Heart left ventricle (tissue), 16 donors: ENCODE measurements around the gene WNT3A. TPM values are rescaled to one million over a fixed set of nuclear protein-coding genes. Genes with fewer than 3 reads are reported as not detected.
A peak's percentile ranks its signal among the peaks of the same experiment; 100 is the strongest.

ENCODE experiments used
- ATAC-seq, 4 donors: fragments of 200-7000 bp; cut with Tn5 transposase; one replicate each; pipeline ENCODE4 v1.9.1; 2020 to 2022; ENCODE audit warnings: moderate library complexity in 4 of 4, mild to moderate bottlenecking in 3 of 4, moderate number of reproducible peaks in 1 of 4
- DNase-seq, 5 donors: peaks; one replicate each; pipeline ENCODE4 v3.0.0-alpha.2; 2020
- H3K27ac ChIP-seq, 12 donors: fragments of 200-600 bp; sonication (generic) in 4 of 12; one replicate each; pipeline versions ENCODE4 v1.5.0 to v1.8.0; 2016 to 2022; ENCODE audit warnings: mild to moderate bottlenecking in 2 of 12
- H3K27me3 ChIP-seq, 9 donors: fragments of 200-600 bp; sonication (generic) in 2 of 9; one replicate each; pipeline versions ENCODE4 v1.5.1 to v1.8.0; 2016 to 2022; ENCODE audit warnings: mild to moderate bottlenecking in 3 of 9
- H3K36me3 ChIP-seq, 9 donors: fragments of 200-600 bp; sonication (generic) in 2 of 9; one replicate each; pipeline versions ENCODE4 v1.5.0 to v1.8.0; 2018 to 2022; ENCODE audit warnings: mild to moderate bottlenecking in 2 of 9
- H3K4me1 ChIP-seq, 12 donors: fragments of 200-600 bp; sonication (generic) in 4 of 12; one replicate each; pipeline versions ENCODE4 v1.5.0 to v1.8.0; 2016 to 2022; ENCODE audit warnings: mild to moderate bottlenecking in 3 of 12
- H3K4me3 ChIP-seq, 12 donors: fragments of 200-600 bp; sonication (generic) in 4 of 12; one replicate each; pipeline versions ENCODE4 v1.5.0 to v1.8.0; 2017 to 2022; ENCODE audit warnings: mild to moderate bottlenecking in 9 of 12, moderate library complexity in 4 of 12
- H3K9me3 ChIP-seq, 12 donors: fragments of 200-600 bp; sonication (generic) in 4 of 12; one replicate each; pipeline versions ENCODE4 v1.5.0 to v1.8.0; 2016 to 2022; ENCODE audit warnings: mild to moderate bottlenecking in 1 of 12
- POLR2A ChIP-seq, 2 donors: fragments of 450-650 bp; IDR thresholded peaks; one replicate each; pipeline ENCODE4 v1.6.1; 2017; ENCODE audit warnings: antibody characterized with exemption in 2 of 2, mild to moderate bottlenecking in 2 of 2, moderate library complexity in 2 of 2
- WGBS, 4 donors: extraction: QIAGEN DNeasy Blood & Tissue Kit in 2 of 4; methylation state at CpG; one replicate each; pipeline versions ENCODE4 v1.1.5 to v1.1.7; 2013 to 2018; 5-methylcytosine and 5-hydroxymethylcytosine counted together
- intact Hi-C, 10 donors: fragments of 100-400 bp; cut with DNase I; formaldehyde crosslinking; loops; one replicate each; pipeline versions ENCODE4 v1.11.1 to v1.14.2; 2022
- polyA plus RNA-seq, 2 donors: library from polyadenylated mRNA; stranded (reverse); fragments of 200-250 nt; gene quantifications; one replicate each; pipeline ENCODE4 v1.2.3, GENCODE V29; 2013
- total RNA-seq, 9 donors: library from RNA; depleted of rRNA in 2 of 9; stranded (reverse); fragments of >200 nt in 2 of 9; fragmentation: NEBNext Ultra II Directional in 3 of 9; extraction: Animal tissue kit (Norgen Biotek cat#: 25700) in 3 of 9; gene quantifications; one replicate each; pipeline versions ENCODE4 v1.1.0 to v1.2.4, GENCODE V29; 2016 to 2023
- TF ChIP-seq, protein P1 (sequence below), 12 donors: fragments of 200-600 bp; sonication (generic) in 4 of 12; IDR thresholded peaks; one replicate each; pipeline versions ENCODE4 v1.5.0 to v1.8.0; 2018 to 2022; ENCODE audit warnings: antibody characterized with exemption in 12 of 12, mild to moderate bottlenecking in 5 of 12
- donor health status: ischemic (EF 13 %, LVEDD 7.1; RV severe dilation, severe dysfunction).
- donor health status: healthy with polysubstance abuse.
- donor health status: DM: no; HTN: yes; CAD: no.
- donor health status: DM: no; HTN: no; CAD: no.
- donor health status: ischemic (EF 25% LVEDD 6.9; RV normal size, moderate dysfunction).
- donor health status: ischemic (EF 25% LVEDD 5.7; RV mildly dilated, moderate dysfunction).
- donor health status: healthy.
- donor health status: DM: yes; HTN: yes; CAD: no.
- donor health status: ischemic (EF 35%, LVEDD 5.7; RV mildly dilated, moderate dysfunction).
- donor health status: nonischemic (EF 11% LVEDD 7.7; RV severe dilation, severe dysfunction).
- donor health status: DM: yes; HTN: yes; CAD: no.
- donor health status: PGD.
- donor health status: ischemic (EF 29% LVEDD 5.4; RV normal size, mild dysfunction).
- donor health status: nonischemic (EF 23%, LVEDD 6.1; RV moderate dilation, normal function).

The WNT3A gene
- total and polyA plus RNA-seq, 11 donors: not detected

- intact Hi-C loops: no loop called here
- Histone ChIP-seq H3K27ac (no peak overlapping the region), H3K27me3 (peaks cover 23 to 77% (median 59%) of the 10 kb centered on the region in 9 donors), H3K4me3 (no peak overlapping the region), H3K9me3 (no peaks in the 10 kb centered on the region), H3K36me3 (no peaks in the 10 kb centered on the region), H3K4me1 (peaks cover 0 to 5% (median 0%) of the 10 kb centered on the region in 12 donors)
- DNase-seq (peak in 1 of 5 donors; percentile 15), ATAC-seq (no peak)
- no peak for TF ChIP-seq POLR2A (IDR thresholded peaks at IDR 0.05)
- TF ChIP-seq, protein P1, sequence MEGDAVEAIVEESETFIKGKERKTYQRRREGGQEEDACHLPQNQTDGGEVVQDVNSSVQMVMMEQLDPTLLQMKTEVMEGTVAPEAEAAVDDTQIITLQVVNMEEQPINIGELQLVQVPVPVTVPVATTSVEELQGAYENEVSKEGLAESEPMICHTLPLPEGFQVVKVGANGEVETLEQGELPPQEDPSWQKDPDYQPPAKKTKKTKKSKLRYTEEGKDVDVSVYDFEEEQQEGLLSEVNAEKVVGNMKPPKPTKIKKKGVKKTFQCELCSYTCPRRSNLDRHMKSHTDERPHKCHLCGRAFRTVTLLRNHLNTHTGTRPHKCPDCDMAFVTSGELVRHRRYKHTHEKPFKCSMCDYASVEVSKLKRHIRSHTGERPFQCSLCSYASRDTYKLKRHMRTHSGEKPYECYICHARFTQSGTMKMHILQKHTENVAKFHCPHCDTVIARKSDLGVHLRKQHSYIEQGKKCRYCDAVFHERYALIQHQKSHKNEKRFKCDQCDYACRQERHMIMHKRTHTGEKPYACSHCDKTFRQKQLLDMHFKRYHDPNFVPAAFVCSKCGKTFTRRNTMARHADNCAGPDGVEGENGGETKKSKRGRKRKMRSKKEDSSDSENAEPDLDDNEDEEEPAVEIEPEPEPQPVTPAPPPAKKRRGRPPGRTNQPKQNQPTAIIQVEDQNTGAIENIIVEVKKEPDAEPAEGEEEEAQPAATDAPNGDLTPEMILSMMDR (IDR thresholded peaks at IDR 0.05): no peak
- 67 to 75% (median 70%) methylated on average over 14 to 15 of the region's 15 CpGs for WGBS, 4 donors
These were observed 58.9 kb downstream of the WNT3A start for GRCh38 chr1:228065543-228066347.

- H3K4me1 ChIP-seq: no peaks in the 10 kb centered on the region
- no peak overlapping the region for H3K27ac ChIP-seq
- H3K4me3 ChIP-seq: no peak overlapping the region
- intact Hi-C loops: no loop called here
- H3K36me3 ChIP-seq: no peaks in the 10 kb centered on the region
- ATAC-seq (no peak), DNase-seq (peak in 1 of 5 donors; percentile 16)
- WGBS, 4 donors: 44 to 61% (median 50%) methylated on average over 3 to 4 of the region's 4 CpGs
- no peaks in the 10 kb centered on the region for H3K9me3 ChIP-seq
- TF ChIP-seq, protein P1 (IDR thresholded peaks at IDR 0.05): no peak
- no peak for TF ChIP-seq POLR2A (IDR thresholded peaks at IDR 0.05)
- peaks cover 16 to 72% (median 52%) of the 10 kb centered on the region in 9 donors for H3K27me3 ChIP-seq
These were observed 59.6 kb downstream of the WNT3A start for GRCh38 chr1:228066416-228066815.

GRCh38 chr1:228066891-228067654 lies 60.3 kb downstream of the WNT3A start:
- Histone ChIP-seq H3K4me1 (no peaks in the 10 kb centered on the region), H3K27ac (no peak overlapping the region), H3K4me3 (no peak overlapping the region), H3K36me3 (no peaks in the 10 kb centered on the region), H3K27me3 (peaks cover 15 to 65% (median 45%) of the 10 kb centered on the region in 9 donors), H3K9me3 (no peaks in the 10 kb centered on the region)
- intact Hi-C loops: no loop called here
- TF ChIP-seq POLR2A (IDR thresholded peaks at IDR 0.05): no peak
- TF ChIP-seq, protein P1 (IDR thresholded peaks at IDR 0.05): no peak
- ATAC-seq (no peak), DNase-seq (peak in 1 of 5 donors; percentile 11)
- WGBS, 4 donors: 57 to 69% (median 63%) methylated on average over 9 to 10 of the region's 10 CpGs

DNA sequence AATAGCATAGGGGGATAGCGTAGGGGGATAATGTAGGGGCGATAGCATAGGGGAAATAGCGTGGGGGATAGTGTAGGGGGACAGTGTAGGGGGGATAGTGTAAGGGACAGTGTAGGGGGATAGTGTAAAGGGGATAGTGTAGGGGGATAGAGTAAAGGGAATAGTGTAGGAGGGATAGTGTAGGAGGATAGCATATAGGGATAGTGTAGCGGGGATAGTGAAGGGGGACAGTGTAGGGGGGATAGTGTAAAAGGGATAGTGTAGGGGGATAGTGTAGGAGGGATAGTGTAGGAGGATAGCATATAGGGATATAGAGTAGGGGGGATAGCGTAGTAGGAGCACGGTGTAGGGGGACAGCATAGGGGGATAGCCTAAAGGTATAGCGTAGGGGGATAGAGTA lies 61.6 kb downstream of the WNT3A start:
- H3K36me3 ChIP-seq: no peaks in the 10 kb centered on the region
- H3K27me3 ChIP-seq: peaks cover 12 to 54% (median 35%) of the 10 kb centered on the region in 9 donors
- intact Hi-C loops: no loop called here
- TF ChIP-seq, protein P1 (IDR thresholded peaks at IDR 0.05): no peak
- no peak for TF ChIP-seq POLR2A (IDR thresholded peaks at IDR 0.05)
- no peak overlapping the region for H3K27ac ChIP-seq
- H3K9me3 ChIP-seq: no peaks in the 10 kb centered on the region
- WGBS, 4 donors: 66 to 75% (median 71%) methylated on average over 7 of the region's 7 CpGs
- H3K4me3 ChIP-seq: no peak overlapping the region
- no peak for ATAC-seq
- no peaks in the 10 kb centered on the region for H3K4me1 ChIP-seq
- DNase-seq: no peak
